Liver (tissue), 9 donors: ENCODE data around the gene CASP3. TPM values are rescaled to one million over a fixed set of nuclear protein-coding genes. Genes with fewer than 3 reads are reported as not detected.
"Not testable (repeated sequence)": the region's sequence is repeated elsewhere in the genome, so short reads cannot be mapped to it uniquely, and the experiment has no call there.

Source experiments
- DNase-seq: peaks from one replicate; pipeline ENCODE4 v3.0.0-alpha.2; 2017; ENCODE audit warnings: low spot score
- H3K27ac ChIP-seq, 2 donors: one replicate each; pipeline ENCODE4 v1.7.0; 2013; ENCODE audit warnings: inconsistent platforms in 2 of 2, low read length in 2 of 2, control low read depth in 1 of 2, low read depth in 1 of 2, mild to moderate bottlenecking in 1 of 2
- H3K27me3 ChIP-seq, 4 donors: one replicate each; pipeline versions ENCODE4 v1.6.1 to v1.7.0; 2013; ENCODE audit warnings: low read length in 3 of 4, inconsistent platforms in 1 of 4, mild to moderate bottlenecking in 1 of 4, moderate library complexity in 1 of 4; ENCODE audit not compliant: control insufficient read depth in 4 of 4, insufficient read depth in 4 of 4
- H3K36me3 ChIP-seq, 4 donors: one replicate each; pipeline versions ENCODE4 v1.6.1 to v1.7.0; 2013; ENCODE audit warnings: low read length in 3 of 4, mild to moderate bottlenecking in 3 of 4, low read depth in 1 of 4, moderate library complexity in 1 of 4; ENCODE audit not compliant: control insufficient read depth in 4 of 4, insufficient read depth in 3 of 4
- H3K4me1 ChIP-seq, 4 donors: one replicate each; pipeline versions ENCODE4 v1.6.1 to v1.7.0; 2013; ENCODE audit warnings: low read length in 3 of 4, mild to moderate bottlenecking in 3 of 4, moderate library complexity in 1 of 4; ENCODE audit not compliant: control insufficient read depth in 4 of 4, insufficient read depth in 4 of 4
- H3K4me3 ChIP-seq, 3 donors: one replicate each; pipeline versions ENCODE4 v1.6.1 to v1.7.0; 2013; ENCODE audit warnings: low read length in 3 of 3, control low read depth in 1 of 3, low read depth in 1 of 3, mild to moderate bottlenecking in 1 of 3
- H3K9ac ChIP-seq, 2 donors: one replicate each; pipeline ENCODE4 v1.7.0; 2013; ENCODE audit warnings: low read length in 2 of 2, mild to moderate bottlenecking in 2 of 2, moderate library complexity in 2 of 2, control low read depth in 1 of 2, low read depth in 1 of 2
- H3K9me3 ChIP-seq, 4 donors: one replicate each; pipeline versions ENCODE4 v1.6.1 to v1.7.0; 2013; ENCODE audit warnings: low read length in 3 of 4; ENCODE audit not compliant: control insufficient read depth in 4 of 4
- CTCF ChIP-seq: fragments of 150-350 bp; IDR thresholded peaks from 2 replicates; pipeline ENCODE4 v1.5.1; 2017; ENCODE audit warnings: improper control_type of control experiment, low read depth, low read length; ENCODE audit not compliant: missing input control
- EGR1 ChIP-seq, 2 donors: IDR thresholded peaks; 2 replicates each; pipeline ENCODE4 v1.6.1; 2016 to 2018; ENCODE audit warnings: antibody characterized with exemption in 2 of 2, low read depth in 2 of 2
- FOXA1 ChIP-seq: IDR thresholded peaks from 2 replicates; pipeline ENCODE4 v1.6.1; 2016; ENCODE audit warnings: antibody characterized with exemption
- FOXA2 ChIP-seq: IDR thresholded peaks from 2 replicates; pipeline ENCODE4 v1.6.1; 2016; ENCODE audit warnings: antibody characterized with exemption
- HNF4A ChIP-seq, 2 donors: conservative IDR thresholded peaks; 2 replicates each; pipeline ENCODE4 v1.6.1; 2016; ENCODE audit warnings: antibody characterized with exemption in 2 of 2, mild to moderate bottlenecking in 2 of 2
- HNF4G ChIP-seq: IDR thresholded peaks from 2 replicates; pipeline ENCODE4 v1.6.1; 2016; ENCODE audit warnings: antibody characterized with exemption
- JUND ChIP-seq, 2 donors: IDR thresholded peaks; 2 replicates each; pipeline ENCODE4 v1.6.1; 2016; ENCODE audit warnings: antibody characterized with exemption in 2 of 2
- NR2F2 ChIP-seq: IDR thresholded peaks from 2 replicates; pipeline ENCODE4 v1.6.1; 2016; ENCODE audit warnings: antibody characterized with exemption
- RAD21 ChIP-seq, 2 donors: IDR thresholded peaks; 2 replicates each; pipeline ENCODE4 v1.6.1; 2016; ENCODE audit warnings: antibody characterized with exemption in 2 of 2, mild to moderate bottlenecking in 2 of 2
- RXRA ChIP-seq, 2 donors: IDR thresholded peaks; 2 replicates each; pipeline ENCODE4 v1.6.1; 2017 to 2018; ENCODE audit warnings: antibody characterized with exemption in 2 of 2, mild to moderate bottlenecking in 1 of 2
- TAF1 ChIP-seq: conservative IDR thresholded peaks from 2 replicates; pipeline ENCODE4 v1.6.1; 2016; ENCODE audit warnings: antibody characterized with exemption, mild to moderate bottlenecking
- YY1 ChIP-seq: IDR thresholded peaks from 2 replicates; pipeline ENCODE4 v1.6.1; 2016; ENCODE audit warnings: antibody characterized with exemption, mild to moderate bottlenecking
- WGBS: extraction: QIAGEN DNeasy Blood & Tissue Kit; methylation state at CpG from one replicate; pipeline ENCODE4 v1.1.7; 2013; 5-methylcytosine and 5-hydroxymethylcytosine counted together
- polyA plus RNA-seq, 2 donors: library from polyadenylated mRNA; stranded (reverse) in 1 of 2; unstranded in 1 of 2; fragments of 200-250 nt in 1 of 2; fragments of >200 nt in 1 of 2; fragmentation: Nextera tagmentation in 1 of 2; extraction: Ambion mirVana in 1 of 2; gene quantifications; one replicate each; pipeline versions ENCODE4 v1.2.1 to v1.2.3, GENCODE V29; 2013 to 2015
- total RNA-seq, 2 donors: library from RNA; depleted of rRNA; stranded (reverse); fragments of >200 nt; gene quantifications; one replicate each; pipeline ENCODE4 v1.2.3, GENCODE V29; 2014
- TF ChIP-seq, protein P1 (sequence below): IDR thresholded peaks from 2 replicates; pipeline ENCODE4 v1.6.1; 2016; ENCODE audit warnings: antibody characterized with exemption
- donor health status: healthy.
- donor health status: healthy.
- donor health status: healthy.
- donor health status: healthy.
- donor health status: healthy.

Gene CASP3
- total and polyA plus RNA-seq, 4 donors = 7.8 to 30.1 (median 11.8) TPM

GRCh38 chr4:184613405-184613804 lies 35.8 kb downstream of the CASP3 start (continued):
- TF ChIP-seq JUND (IDR thresholded peaks at IDR 0.05) = no peak
- TF ChIP-seq FOXA1 = no peak
- TF ChIP-seq, protein P1, sequence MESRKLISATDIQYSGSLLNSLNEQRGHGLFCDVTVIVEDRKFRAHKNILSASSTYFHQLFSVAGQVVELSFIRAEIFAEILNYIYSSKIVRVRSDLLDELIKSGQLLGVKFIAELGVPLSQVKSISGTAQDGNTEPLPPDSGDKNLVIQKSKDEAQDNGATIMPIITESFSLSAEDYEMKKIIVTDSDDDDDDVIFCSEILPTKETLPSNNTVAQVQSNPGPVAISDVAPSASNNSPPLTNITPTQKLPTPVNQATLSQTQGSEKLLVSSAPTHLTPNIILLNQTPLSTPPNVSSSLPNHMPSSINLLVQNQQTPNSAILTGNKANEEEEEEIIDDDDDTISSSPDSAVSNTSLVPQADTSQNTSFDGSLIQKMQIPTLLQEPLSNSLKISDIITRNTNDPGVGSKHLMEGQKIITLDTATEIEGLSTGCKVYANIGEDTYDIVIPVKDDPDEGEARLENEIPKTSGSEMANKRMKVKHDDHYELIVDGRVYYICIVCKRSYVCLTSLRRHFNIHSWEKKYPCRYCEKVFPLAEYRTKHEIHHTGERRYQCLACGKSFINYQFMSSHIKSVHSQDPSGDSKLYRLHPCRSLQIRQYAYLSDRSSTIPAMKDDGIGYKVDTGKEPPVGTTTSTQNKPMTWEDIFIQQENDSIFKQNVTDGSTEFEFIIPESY = no peak
- TF ChIP-seq YY1 = no peak
- TF ChIP-seq RXRA (IDR thresholded peaks at IDR 0.05) = no peak
- no peak for TF ChIP-seq NR2F2

DNA sequence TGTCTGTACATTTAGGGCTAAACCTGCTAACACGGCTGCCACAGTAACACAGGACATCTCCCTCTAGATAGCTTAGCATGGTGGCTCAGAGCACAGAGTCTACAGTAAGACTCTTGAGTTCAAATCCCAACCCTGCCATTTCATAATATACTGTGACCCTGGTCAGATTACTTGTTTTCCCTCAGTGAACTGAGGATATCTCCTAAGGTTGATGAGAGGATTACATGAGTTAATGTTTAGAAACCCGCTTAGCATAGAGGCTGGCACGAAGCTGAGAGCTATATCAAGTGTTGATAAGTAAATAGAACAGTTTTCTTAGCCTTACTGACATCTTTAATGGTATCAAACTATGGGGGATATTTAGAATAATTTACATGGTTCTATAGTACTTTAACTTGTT lies 37.2 kb downstream of the CASP3 start:
- no peak for DNase-seq
- TF ChIP-seq EGR1 (IDR thresholded peaks at IDR 0.05; ENCODE audit: low read depth in 2 of 2) (no peak), FOXA1 (no peak), HNF4A (conservative IDR thresholded peaks at IDR 0.05) (no peak), YY1 (no peak), HNF4G (no peak), FOXA2 (no peak), JUND (IDR thresholded peaks at IDR 0.05) (no peak), RAD21 (IDR thresholded peaks at IDR 0.05) (no peak), CTCF (no peak), TAF1 (no peak)
- TF ChIP-seq, protein P1 = no peak
- H3K27me3 ChIP-seq = no peaks in the 10 kb centered on the region
- H3K4me3 ChIP-seq = no peak overlapping the region
- no peaks in the 10 kb centered on the region for H3K4me1 ChIP-seq
- H3K9me3 ChIP-seq = peaks cover 0 to 5% (median 0%) of the 10 kb centered on the region in 4 donors
- no peak overlapping the region for H3K27ac ChIP-seq
- H3K9ac ChIP-seq = no peak overlapping the region
- WGBS = 83% methylated on average over 3 of the region's 3 CpGs
- H3K36me3 ChIP-seq = no peaks in the 10 kb centered on the region

DNA sequence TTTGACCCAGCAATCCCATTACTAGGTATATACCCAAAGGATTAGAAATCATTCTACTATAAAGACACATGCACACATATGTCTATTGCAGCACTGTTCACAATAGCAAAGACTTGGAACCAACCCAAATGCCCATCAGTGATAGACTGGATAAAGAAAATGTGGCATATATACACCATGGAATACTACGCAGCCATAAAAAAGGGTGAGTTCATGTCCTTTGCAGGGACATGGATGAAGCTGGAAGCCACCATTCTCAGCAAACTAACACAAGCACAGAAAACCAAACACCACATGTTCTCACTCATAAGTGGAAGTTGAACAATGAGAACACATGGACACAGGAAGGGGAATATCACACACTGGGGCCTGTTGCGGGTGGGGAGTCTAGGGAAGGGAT lies 41.8 kb downstream of the CASP3 start:
- not testable (repeated sequence) for H3K9ac ChIP-seq, H3K27ac ChIP-seq
- 92% methylated on average over 2 of the region's 2 CpGs for WGBS

DNA sequence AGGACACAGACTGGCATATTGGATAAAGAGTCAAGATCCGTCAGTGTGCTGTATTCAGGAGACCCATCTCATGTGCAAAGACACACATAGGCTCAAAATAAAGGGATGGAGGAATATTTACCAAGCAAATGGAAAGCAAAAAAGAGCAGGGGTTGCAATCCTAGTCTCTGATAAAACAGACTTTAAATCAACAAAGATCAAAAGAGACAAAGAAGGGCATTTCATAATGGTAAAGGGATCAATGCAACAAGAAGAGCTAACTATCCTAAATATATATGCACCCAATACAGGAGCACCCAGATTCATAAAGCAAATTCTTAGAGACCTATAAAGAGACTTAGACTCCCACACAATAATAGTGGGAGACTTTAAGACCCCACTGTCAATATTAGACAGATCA lies 46.4 kb downstream of the CASP3 start:
- not testable (repeated sequence) for H3K27me3 ChIP-seq, H3K4me1 ChIP-seq, H3K4me3 ChIP-seq, H3K9me3 ChIP-seq, H3K9ac ChIP-seq, H3K36me3 ChIP-seq, H3K27ac ChIP-seq, DNase-seq
- 0% methylated on average over 1 of the region's 1 CpG for WGBS

More for the DNA sequence above, 41.8 kb downstream of the CASP3 start:
- not testable (repeated sequence) for H3K4me1 ChIP-seq, H3K4me3 ChIP-seq, H3K36me3 ChIP-seq, H3K27me3 ChIP-seq, H3K9me3 ChIP-seq, DNase-seq

- not testable (repeated sequence) for H3K27me3 ChIP-seq, H3K4me1 ChIP-seq, H3K9ac ChIP-seq, DNase-seq, H3K36me3 ChIP-seq, H3K4me3 ChIP-seq, H3K9me3 ChIP-seq, H3K27ac ChIP-seq
- 87% methylated on average over 8 of the region's 8 CpGs for WGBS
Observed at GRCh38 chr4:184600982-184601381, 48.3 kb downstream of the CASP3 start.
